ENCODE results near the gene ITGAV.

DNA sequence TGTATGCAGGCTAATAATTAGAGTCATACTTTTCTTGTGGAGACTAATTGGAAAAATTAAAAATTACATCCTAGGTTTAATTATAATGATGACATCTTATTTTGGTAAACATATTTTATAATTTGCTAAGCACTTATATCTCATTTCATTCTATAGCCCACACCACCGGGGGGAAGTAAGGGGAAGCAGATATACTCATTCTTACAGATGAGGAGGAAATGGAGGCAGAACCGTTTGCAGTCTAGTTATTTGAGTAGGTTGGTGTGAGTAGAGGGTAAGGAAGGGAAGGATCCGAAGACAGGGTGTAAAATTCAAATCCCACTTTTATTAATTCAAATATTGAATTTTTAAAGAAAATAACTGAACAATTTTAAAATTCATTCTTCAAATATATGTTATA is 3.7 kb downstream of the ITGAV start:
- TF ChIP-seq, protein P1, sequence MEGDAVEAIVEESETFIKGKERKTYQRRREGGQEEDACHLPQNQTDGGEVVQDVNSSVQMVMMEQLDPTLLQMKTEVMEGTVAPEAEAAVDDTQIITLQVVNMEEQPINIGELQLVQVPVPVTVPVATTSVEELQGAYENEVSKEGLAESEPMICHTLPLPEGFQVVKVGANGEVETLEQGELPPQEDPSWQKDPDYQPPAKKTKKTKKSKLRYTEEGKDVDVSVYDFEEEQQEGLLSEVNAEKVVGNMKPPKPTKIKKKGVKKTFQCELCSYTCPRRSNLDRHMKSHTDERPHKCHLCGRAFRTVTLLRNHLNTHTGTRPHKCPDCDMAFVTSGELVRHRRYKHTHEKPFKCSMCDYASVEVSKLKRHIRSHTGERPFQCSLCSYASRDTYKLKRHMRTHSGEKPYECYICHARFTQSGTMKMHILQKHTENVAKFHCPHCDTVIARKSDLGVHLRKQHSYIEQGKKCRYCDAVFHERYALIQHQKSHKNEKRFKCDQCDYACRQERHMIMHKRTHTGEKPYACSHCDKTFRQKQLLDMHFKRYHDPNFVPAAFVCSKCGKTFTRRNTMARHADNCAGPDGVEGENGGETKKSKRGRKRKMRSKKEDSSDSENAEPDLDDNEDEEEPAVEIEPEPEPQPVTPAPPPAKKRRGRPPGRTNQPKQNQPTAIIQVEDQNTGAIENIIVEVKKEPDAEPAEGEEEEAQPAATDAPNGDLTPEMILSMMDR (IDR thresholded peaks at IDR 0.05; ENCODE audit: low read depth, low read length) = no peak
- no peak for TF ChIP-seq EZH2phosphoT487 (IDR thresholded peaks at IDR 0.05; ENCODE audit: low read depth)
